ENCODE measurements around the gene CP. TPM values are rescaled to one million over a fixed set of nuclear protein-coding genes. Genes with fewer than 3 reads are reported as not detected.

CP gene
- total and polyA plus RNA-seq, 2 of the 13 experiments (the other 11 are each of a cell fraction or from before 2014, with no cell fraction given), result 42.6 to 789 TPM

DNA sequence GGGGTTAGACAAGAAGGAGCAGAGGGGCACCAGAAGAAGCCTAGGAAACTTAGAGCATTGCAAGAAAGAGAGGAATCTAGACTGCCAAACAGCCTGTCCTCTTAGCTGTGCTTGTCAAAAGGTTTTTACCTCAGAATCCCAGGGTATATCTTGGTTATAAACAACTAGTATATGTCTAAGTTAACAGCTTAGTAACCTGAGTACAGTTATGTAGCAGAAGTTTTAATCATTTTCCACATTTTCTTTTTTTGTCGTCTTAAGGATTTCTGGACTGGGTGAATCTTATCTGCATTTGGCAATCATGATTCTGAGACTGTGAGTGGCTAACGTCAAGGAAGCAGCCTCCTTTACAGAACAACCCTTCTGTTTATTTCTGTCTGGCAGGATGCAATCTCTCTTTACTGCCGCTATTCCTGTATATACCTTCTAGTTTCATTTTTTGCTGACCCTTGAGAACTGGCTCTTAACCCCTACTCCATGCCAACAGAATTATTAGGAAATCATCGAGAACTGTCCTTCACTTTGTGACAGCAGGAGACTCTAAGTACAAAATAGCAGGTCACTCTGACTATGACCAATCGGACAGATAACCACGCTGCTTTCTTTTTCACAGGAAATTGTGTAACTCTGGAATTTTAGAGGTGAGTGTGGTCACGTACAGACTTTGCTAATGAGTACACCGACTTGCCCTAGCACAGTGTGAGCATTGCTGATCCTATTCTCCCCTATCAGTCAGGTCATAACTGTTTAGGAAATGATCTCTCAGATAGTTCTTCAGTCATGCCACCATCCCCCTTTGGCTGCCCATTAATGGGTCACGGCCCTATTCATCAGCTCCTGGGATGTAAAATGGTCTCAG is 3.3 kb upstream of the CP start (continued):
- TF ChIP-seq ZFX (CRISPR knock-in tag; IDR thresholded peaks at IDR 0.05; ENCODE audit: low read depth) (no peak; the same call in 1 of the 2 replicates), ZNF709 (CRISPR knock-in tag; IDR thresholded peaks at IDR 0.05) (peak; percentile 65; the same call in 1 of the 2 replicates), ZBTB10 (CRISPR knock-in tag; IDR thresholded peaks at IDR 0.05; ENCODE audit: borderline replicate concordance) (no peak), KDM5A (IDR thresholded peaks at IDR 0.05; ENCODE audit: borderline replicate concordance, low read length) (0 out of 2 replicates have a peak, but pooled peaks have one; percentile 27), KAT8 (CRISPR knock-in tag; IDR thresholded peaks at IDR 0.05) (peak; percentile 81), ZNF552 (CRISPR knock-in tag; IDR thresholded peaks at IDR 0.05; ENCODE audit: borderline replicate concordance) (0 out of 2 replicates have a peak, but pooled peaks have one; percentile 60), ZNF343 (CRISPR knock-in tag; IDR thresholded peaks at IDR 0.05) (no peak), ZNF124 (CRISPR knock-in tag; IDR thresholded peaks at IDR 0.05) (peak; percentile 73; the same call in 1 of the 2 replicates), NFKB2 (CRISPR knock-in tag; IDR thresholded peaks at IDR 0.05; ENCODE audit: borderline replicate concordance) (no peak), PPARG (CRISPR knock-in tag; conservative IDR thresholded peaks at IDR 0.05) (peak; percentile 85), RXRA (CRISPR knock-in tag; IDR thresholded peaks at IDR 0.05) (peak; percentile 81; the same call in 1 of the 2 replicates), ZNF326 (CRISPR knock-in tag; IDR thresholded peaks at IDR 0.05; ENCODE audit: borderline replicate concordance) (no peak), ZNF615 (CRISPR knock-in tag; IDR thresholded peaks at IDR 0.05; ENCODE audit: borderline replicate concordance) (0 out of 2 replicates have a peak, but pooled peaks have one; percentile 41), NR2F2 (IDR thresholded peaks at IDR 0.05; ENCODE audit: borderline replicate concordance, low read depth) (peak; percentile 89), ARNTL (CRISPR knock-in tag; IDR thresholded peaks at IDR 0.05) (peak; percentile 61; the same call in 1 of the 2 replicates), MAZ (IDR thresholded peaks at IDR 0.05; ENCODE audit: borderline replicate concordance, low read depth, low read length) (no peak), MAZ (CRISPR knock-in tag; IDR thresholded peaks at IDR 0.05; ENCODE audit: low read depth) (peak; percentile 66; the same call in 1 of the 2 replicates), TFDP2 (CRISPR knock-in tag; IDR thresholded peaks at IDR 0.05) (peak; percentile 51; the same call in 1 of the 2 replicates), KLF16 (CRISPR knock-in tag; IDR thresholded peaks at IDR 0.05) (peak in 1 of 2 experiments; percentile 91; a peak in 2 of 4 replicates), ZNF564 (CRISPR knock-in tag; IDR thresholded peaks at IDR 0.05) (0 out of 2 replicates have a peak, but pooled peaks have one; percentile 68)
- TF ChIP-seq, protein P1, sequence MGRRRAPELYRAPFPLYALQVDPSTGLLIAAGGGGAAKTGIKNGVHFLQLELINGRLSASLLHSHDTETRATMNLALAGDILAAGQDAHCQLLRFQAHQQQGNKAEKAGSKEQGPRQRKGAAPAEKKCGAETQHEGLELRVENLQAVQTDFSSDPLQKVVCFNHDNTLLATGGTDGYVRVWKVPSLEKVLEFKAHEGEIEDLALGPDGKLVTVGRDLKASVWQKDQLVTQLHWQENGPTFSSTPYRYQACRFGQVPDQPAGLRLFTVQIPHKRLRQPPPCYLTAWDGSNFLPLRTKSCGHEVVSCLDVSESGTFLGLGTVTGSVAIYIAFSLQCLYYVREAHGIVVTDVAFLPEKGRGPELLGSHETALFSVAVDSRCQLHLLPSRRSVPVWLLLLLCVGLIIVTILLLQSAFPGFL (CRISPR knock-in tag; IDR thresholded peaks at IDR 0.05), result no peak
- TF ChIP-seq, protein P2, sequence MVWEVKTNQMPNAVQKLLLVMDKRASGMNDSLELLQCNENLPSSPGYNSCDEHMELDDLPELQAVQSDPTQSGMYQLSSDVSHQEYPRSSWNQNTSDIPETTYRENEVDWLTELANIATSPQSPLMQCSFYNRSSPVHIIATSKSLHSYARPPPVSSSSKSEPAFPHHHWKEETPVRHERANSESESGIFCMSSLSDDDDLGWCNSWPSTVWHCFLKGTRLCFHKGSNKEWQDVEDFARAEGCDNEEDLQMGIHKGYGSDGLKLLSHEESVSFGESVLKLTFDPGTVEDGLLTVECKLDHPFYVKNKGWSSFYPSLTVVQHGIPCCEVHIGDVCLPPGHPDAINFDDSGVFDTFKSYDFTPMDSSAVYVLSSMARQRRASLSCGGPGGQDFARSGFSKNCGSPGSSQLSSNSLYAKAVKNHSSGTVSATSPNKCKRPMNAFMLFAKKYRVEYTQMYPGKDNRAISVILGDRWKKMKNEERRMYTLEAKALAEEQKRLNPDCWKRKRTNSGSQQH (CRISPR knock-in tag; IDR thresholded peaks at IDR 0.05; ENCODE audit: low read depth), result 0 out of 2 replicates have a peak, but pooled peaks have one; percentile 56

Data from HepG2 (cell line).